Measurements from ENCODE around the gene TRPM4.

GRCh38 chr19:49213791-49214190 lies 56.2 kb downstream of the TRPM4 start:
- TF ChIP-seq CTCF (IDR thresholded peaks at IDR 0.05) (no peak), POLR2A (IDR thresholded peaks at IDR 0.05) (no peak)

Data from body of pancreas (tissue), 4 donors.